ENCODE results near the gene LRP11. TPM values are rescaled to one million over a fixed set of nuclear protein-coding genes. Genes with fewer than 3 reads are reported as not detected.

The LRP11 gene
- total and polyA plus RNA-seq, 4 donors: 15.8 to 39.5 (median 26.5) TPM

DNA sequence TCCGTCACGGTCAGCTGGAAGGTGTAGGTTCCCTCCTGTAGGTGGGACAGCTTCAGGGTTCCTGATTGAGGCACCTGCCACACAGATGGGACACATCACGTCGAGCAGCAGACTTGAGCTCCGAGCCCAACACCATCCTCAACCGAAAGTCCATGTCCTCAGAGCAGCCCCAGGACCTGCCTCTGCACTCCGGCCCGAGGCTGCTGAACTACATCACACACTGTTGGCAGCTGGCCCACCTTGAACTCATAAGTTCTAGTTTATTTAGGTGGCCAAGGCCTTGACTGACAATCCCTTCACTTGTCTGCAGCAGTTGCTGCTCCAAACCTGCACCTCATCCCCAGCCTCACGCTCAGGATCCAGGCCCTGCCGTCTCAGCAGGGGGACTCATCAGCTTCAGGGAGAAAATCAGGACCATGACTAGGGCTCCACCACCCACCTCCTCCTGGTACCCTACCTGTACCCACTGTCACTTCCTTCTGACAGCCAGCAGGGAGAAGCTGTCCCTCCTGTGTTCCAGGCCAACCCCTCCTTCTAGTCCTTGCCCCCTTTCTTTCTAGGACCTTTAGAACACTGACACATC is 21.0 kb downstream of the LRP11 start:
- Histone ChIP-seq H3K27ac (ENCODE audit: low read depth in 1 of 2, low read length in 1 of 2) (no peak overlapping the region), H3K9ac (ENCODE audit: insufficient read depth in 1 of 2, low read length in 2 of 2) (no peak overlapping the region), H3K4me1 (ENCODE audit: control insufficient read depth in 5 of 5, insufficient read depth in 5 of 5, low read length in 5 of 5) (peaks cover 0 to 16% (median 4%) of the 10 kb centered on the region in 5 donors), H3K4me3 (no peak overlapping the region), H3K27me3 (ENCODE audit: control insufficient read depth in 3 of 3, insufficient read depth in 3 of 3, low read length in 2 of 3) (no peaks in the 10 kb centered on the region), H3K36me3 (ENCODE audit: control insufficient read depth in 4 of 4, insufficient read depth in 4 of 4, low read length in 4 of 4) (peaks cover 0 to 3% (median 1%) of the 10 kb centered on the region in 4 donors), H3K9me3 (ENCODE audit: control insufficient read depth in 4 of 4, insufficient read depth in 3 of 4, low read length in 3 of 4) (no peaks in the 10 kb centered on the region)
- DNase-seq (no peak), ATAC-seq (ENCODE audit: insufficient read depth, low FRiP score) (no peak)
- TF ChIP-seq, protein P1, sequence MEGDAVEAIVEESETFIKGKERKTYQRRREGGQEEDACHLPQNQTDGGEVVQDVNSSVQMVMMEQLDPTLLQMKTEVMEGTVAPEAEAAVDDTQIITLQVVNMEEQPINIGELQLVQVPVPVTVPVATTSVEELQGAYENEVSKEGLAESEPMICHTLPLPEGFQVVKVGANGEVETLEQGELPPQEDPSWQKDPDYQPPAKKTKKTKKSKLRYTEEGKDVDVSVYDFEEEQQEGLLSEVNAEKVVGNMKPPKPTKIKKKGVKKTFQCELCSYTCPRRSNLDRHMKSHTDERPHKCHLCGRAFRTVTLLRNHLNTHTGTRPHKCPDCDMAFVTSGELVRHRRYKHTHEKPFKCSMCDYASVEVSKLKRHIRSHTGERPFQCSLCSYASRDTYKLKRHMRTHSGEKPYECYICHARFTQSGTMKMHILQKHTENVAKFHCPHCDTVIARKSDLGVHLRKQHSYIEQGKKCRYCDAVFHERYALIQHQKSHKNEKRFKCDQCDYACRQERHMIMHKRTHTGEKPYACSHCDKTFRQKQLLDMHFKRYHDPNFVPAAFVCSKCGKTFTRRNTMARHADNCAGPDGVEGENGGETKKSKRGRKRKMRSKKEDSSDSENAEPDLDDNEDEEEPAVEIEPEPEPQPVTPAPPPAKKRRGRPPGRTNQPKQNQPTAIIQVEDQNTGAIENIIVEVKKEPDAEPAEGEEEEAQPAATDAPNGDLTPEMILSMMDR (IDR thresholded peaks at IDR 0.05; ENCODE audit: control extremely low read depth, extremely low read depth): no peak
- WGBS, 2 donors: 89 to 95% methylated on average over 10 of the region's 10 CpGs

DNA sequence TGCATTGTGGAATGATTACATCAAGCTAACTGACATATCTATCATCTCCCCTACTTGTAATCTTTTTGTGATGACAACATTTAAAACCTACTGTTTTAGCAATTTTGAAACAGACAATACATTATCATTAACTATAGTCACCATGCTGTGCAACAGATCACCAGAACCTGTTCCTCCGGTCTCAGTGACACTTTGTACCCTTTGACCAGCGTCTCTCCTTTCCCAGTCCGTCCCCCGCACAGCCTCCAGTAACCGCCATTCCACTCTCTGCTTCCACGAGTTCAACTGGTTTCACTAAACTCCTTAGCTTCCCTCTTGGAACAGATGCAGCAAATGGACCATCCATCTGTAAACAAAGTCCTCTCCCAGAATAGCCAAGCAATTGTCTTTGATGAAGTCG is 21.8 kb downstream of the LRP11 start:
- WGBS, 2 donors: 91 to 93% methylated on average over 7 of the region's 7 CpGs
- DNase-seq (no peak), ATAC-seq (ENCODE audit: insufficient read depth, low FRiP score) (no peak)
- Histone ChIP-seq H3K9me3 (ENCODE audit: control insufficient read depth in 4 of 4, insufficient read depth in 3 of 4, low read length in 3 of 4) (no peaks in the 10 kb centered on the region), H3K27me3 (ENCODE audit: control insufficient read depth in 3 of 3, insufficient read depth in 3 of 3, low read length in 2 of 3) (no peaks in the 10 kb centered on the region), H3K4me1 (ENCODE audit: control insufficient read depth in 5 of 5, insufficient read depth in 5 of 5, low read length in 5 of 5) (peaks cover 0 to 15% (median 4%) of the 10 kb centered on the region in 5 donors), H3K4me3 (no peak overlapping the region), H3K36me3 (ENCODE audit: control insufficient read depth in 4 of 4, insufficient read depth in 4 of 4, low read length in 4 of 4) (peaks cover 0 to 5% (median 1%) of the 10 kb centered on the region in 4 donors), H3K9ac (ENCODE audit: insufficient read depth in 1 of 2, low read length in 2 of 2) (no peak overlapping the region), H3K27ac (ENCODE audit: low read depth in 1 of 2, low read length in 1 of 2) (no peak overlapping the region)
- TF ChIP-seq, protein P1 (IDR thresholded peaks at IDR 0.05; ENCODE audit: control extremely low read depth, extremely low read depth): no peak

DNA sequence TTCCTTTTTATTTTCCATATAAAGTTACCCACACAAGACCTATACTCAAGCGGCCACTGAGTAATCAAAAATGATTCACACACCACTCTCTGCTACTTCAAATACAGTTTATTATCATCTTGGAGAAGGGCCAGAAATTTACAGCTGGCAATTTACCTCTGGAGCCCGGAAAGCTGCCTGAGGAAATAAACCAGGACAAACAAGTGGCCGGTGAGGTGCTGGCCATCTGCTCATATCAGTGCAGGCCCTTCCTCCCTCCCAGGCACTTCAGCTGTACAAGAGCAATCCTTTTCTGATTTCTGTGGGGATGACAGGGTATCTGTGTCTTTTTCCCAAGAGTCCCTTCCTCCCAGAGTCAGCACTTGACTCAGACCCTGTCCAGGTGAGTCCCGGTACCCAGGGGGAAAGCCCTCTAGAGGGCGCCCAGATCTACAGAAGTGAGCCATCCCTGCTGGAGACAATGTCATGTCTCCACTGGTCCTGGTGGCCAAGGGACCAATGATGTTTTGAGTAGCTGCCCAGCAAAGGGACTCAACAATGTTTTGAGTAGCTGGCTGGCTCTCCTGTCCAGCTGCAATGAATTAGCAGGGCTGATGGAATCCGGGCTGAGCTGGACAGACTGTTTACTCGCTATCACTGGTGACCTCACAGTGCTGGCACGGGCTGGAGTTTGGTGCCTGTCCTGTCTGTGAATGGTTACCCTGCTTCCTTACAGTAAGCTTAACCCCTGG is 23.6 kb downstream of the LRP11 start:
- ATAC-seq (ENCODE audit: insufficient read depth, low FRiP score): peak; percentile 53
- Histone ChIP-seq H3K27ac (ENCODE audit: low read depth in 1 of 2, low read length in 1 of 2) (peak overlapping the region; percentile 34 to 45), H3K36me3 (ENCODE audit: control insufficient read depth in 4 of 4, insufficient read depth in 4 of 4, low read length in 4 of 4) (peaks cover 3 to 10% (median 4%) of the 10 kb centered on the region in 4 donors), H3K9ac (ENCODE audit: insufficient read depth in 1 of 2, low read length in 2 of 2) (no peak overlapping the region), H3K4me1 (ENCODE audit: control insufficient read depth in 5 of 5, insufficient read depth in 5 of 5, low read length in 5 of 5) (peaks cover 0 to 8% (median 4%) of the 10 kb centered on the region in 5 donors), H3K9me3 (ENCODE audit: control insufficient read depth in 4 of 4, insufficient read depth in 3 of 4, low read length in 3 of 4) (no peaks in the 10 kb centered on the region), H3K4me3 (no peak overlapping the region), H3K27me3 (ENCODE audit: control insufficient read depth in 3 of 3, insufficient read depth in 3 of 3, low read length in 2 of 3) (no peaks in the 10 kb centered on the region)
- 40 to 64% methylated on average over 8 of the region's 8 CpGs for WGBS, 2 donors
- DNase-seq: peak; percentile 70 to 80 (median 80)
- TF ChIP-seq, protein P1 (IDR thresholded peaks at IDR 0.05; ENCODE audit: control extremely low read depth, extremely low read depth): peak; percentile 47

All from lung (tissue), 12 donors.